ENCODE results near the gene CECR2. TPM values are rescaled to one million over a fixed set of nuclear protein-coding genes. Genes with fewer than 3 reads are reported as not detected.
"Not testable (repeated sequence)": the region's sequence is repeated elsewhere in the genome, so short reads cannot be mapped to it uniquely, and the experiment has no call there.

Gene CECR2
- total RNA-seq, 1 donor from 2014 or later, result 6.2 TPM

GRCh38 chr22:17422736-17423343, 53.6 kb downstream of the CECR2 start:
- H3K36me3 ChIP-seq (ENCODE audit: control insufficient read depth, insufficient read depth, low read length), result no peaks in the 10 kb centered on the region
- no peaks in the 10 kb centered on the region for H3K27me3 ChIP-seq (ENCODE audit: control insufficient read depth, insufficient read depth, low read length)
- no peak overlapping the region for H3K4me3 ChIP-seq (ENCODE audit: low read depth, low read length)
- TF ChIP-seq CTCF (IDR thresholded peaks at IDR 0.05; ENCODE audit: insufficient read depth, low read length, poor library complexity, severe bottlenecking), result no peak
- no peak for DNase-seq (ENCODE audit: low read depth)

- no peak overlapping the region for H3K4me3 ChIP-seq (ENCODE audit: low read depth, low read length)
- no peak for TF ChIP-seq CTCF (IDR thresholded peaks at IDR 0.05; ENCODE audit: insufficient read depth, low read length, poor library complexity, severe bottlenecking)
- H3K36me3 ChIP-seq (ENCODE audit: control insufficient read depth, insufficient read depth, low read length), result no peaks in the 10 kb centered on the region
- no peaks in the 10 kb centered on the region for H3K27me3 ChIP-seq (ENCODE audit: control insufficient read depth, insufficient read depth, low read length)
- no peak for DNase-seq (ENCODE audit: low read depth)
These were observed 54.4 kb downstream of the CECR2 start for GRCh38 chr22:17423616-17424015.

GRCh38 chr22:17427528-17427927, 58.3 kb downstream of the CECR2 start:
- DNase-seq (ENCODE audit: low read depth); H3K36me3 ChIP-seq (ENCODE audit: control insufficient read depth, insufficient read depth, low read length); H3K27me3 ChIP-seq (ENCODE audit: control insufficient read depth, insufficient read depth, low read length); H3K4me3 ChIP-seq (ENCODE audit: low read depth, low read length): not testable (repeated sequence)

GRCh38 chr22:17429516-17429915, 60.3 kb downstream of the CECR2 start:
- DNase-seq (ENCODE audit: low read depth), result no peak
- Histone ChIP-seq H3K36me3 (ENCODE audit: control insufficient read depth, insufficient read depth, low read length) (no peaks in the 10 kb centered on the region), H3K27me3 (ENCODE audit: control insufficient read depth, insufficient read depth, low read length) (no peaks in the 10 kb centered on the region), H3K4me3 (ENCODE audit: low read depth, low read length) (no peak overlapping the region)
- no peak for TF ChIP-seq CTCF (IDR thresholded peaks at IDR 0.05; ENCODE audit: insufficient read depth, low read length, poor library complexity, severe bottlenecking)

- no peaks in the 10 kb centered on the region for H3K36me3 ChIP-seq (ENCODE audit: control insufficient read depth, insufficient read depth, low read length)
- H3K4me3 ChIP-seq (ENCODE audit: low read depth, low read length), result no peak overlapping the region
- TF ChIP-seq CTCF (IDR thresholded peaks at IDR 0.05; ENCODE audit: insufficient read depth, low read length, poor library complexity, severe bottlenecking), result no peak
- no peak for DNase-seq (ENCODE audit: low read depth)
- no peaks in the 10 kb centered on the region for H3K27me3 ChIP-seq (ENCODE audit: control insufficient read depth, insufficient read depth, low read length)
These were observed 61.2 kb downstream of the CECR2 start for GRCh38 chr22:17430412-17430811.

GRCh38 chr22:17431179-17431578, 61.9 kb downstream of the CECR2 start:
- H3K27me3 ChIP-seq (ENCODE audit: control insufficient read depth, insufficient read depth, low read length), result no peaks in the 10 kb centered on the region
- no peaks in the 10 kb centered on the region for H3K36me3 ChIP-seq (ENCODE audit: control insufficient read depth, insufficient read depth, low read length)
- DNase-seq (ENCODE audit: low read depth), result no peak
- no peak for TF ChIP-seq CTCF (IDR thresholded peaks at IDR 0.05; ENCODE audit: insufficient read depth, low read length, poor library complexity, severe bottlenecking)
- no peak overlapping the region for H3K4me3 ChIP-seq (ENCODE audit: low read depth, low read length)

Measured in kidney epithelial cell (primary cell).